Neuronal stem cell (in vitro differentiated cells): ENCODE measurements around the gene RNU6-9.
"Not testable (repeated sequence)": the region's sequence is repeated elsewhere in the genome, so short reads cannot be mapped to it uniquely, and the experiment has no call there.

Experiments
- DNase-seq: peaks from one replicate; pipeline ENCODE4 v3.0.0-alpha.2; 2013; ENCODE audit warnings: low spot score
- H2AFZ ChIP-seq: one replicate; pipeline ENCODE4 v1.6.1; 2013; ENCODE audit warnings: mild to moderate bottlenecking, low read length, inconsistent platforms
- H2AK5ac ChIP-seq: 2 replicates; pipeline ENCODE4 v1.6.1; 2013; ENCODE audit warnings: low read depth, mild to moderate bottlenecking, inconsistent platforms, low read length, moderate library complexity, mixed read lengths
- H2BK120ac ChIP-seq: 2 replicates; pipeline ENCODE4 v1.6.1; 2013; ENCODE audit warnings: low read depth, mild to moderate bottlenecking, inconsistent platforms, low read length, moderate library complexity, mixed read lengths
- H2BK12ac ChIP-seq: one replicate; pipeline ENCODE4 v1.6.1; 2013; ENCODE audit warnings: low read length, inconsistent platforms
- H2BK15ac ChIP-seq: 2 replicates; pipeline ENCODE4 v1.6.1; 2013; ENCODE audit warnings: mild to moderate bottlenecking, low read length, inconsistent platforms, mixed read lengths
- H2BK5ac ChIP-seq: one replicate; pipeline ENCODE4 v1.6.1; 2013; ENCODE audit warnings: inconsistent platforms, mild to moderate bottlenecking, low read length, moderate library complexity
- H3K14ac ChIP-seq: one replicate; pipeline ENCODE4 v1.6.1; 2013; ENCODE audit warnings: low read length, inconsistent platforms
- H3K18ac ChIP-seq: 2 replicates; pipeline ENCODE4 v1.6.1; 2013; ENCODE audit warnings: low read length, inconsistent platforms
- H3K23ac ChIP-seq: 2 replicates; pipeline ENCODE4 v1.6.1; 2013; ENCODE audit warnings: low read depth, mild to moderate bottlenecking, mixed read lengths, low read length, inconsistent platforms; ENCODE audit not compliant: poor library complexity
- H3K27ac ChIP-seq: replicated peaks from 3 replicates; pipeline ENCODE4 v1.5.1; 2013; ENCODE audit warnings: low read length, inconsistent platforms
- H3K27me3 ChIP-seq, 3 experiments: 2 replicates each; pipeline ENCODE4 v1.6.1; 2013; ENCODE audit warnings: low read length in 3 of 3, mild to moderate bottlenecking in 2 of 3, inconsistent platforms in 1 of 3, low read depth in 1 of 3, mixed read lengths in 1 of 3, moderate library complexity in 1 of 3; ENCODE audit not compliant: control insufficient read depth in 3 of 3, insufficient read depth in 3 of 3
- H3K36me3 ChIP-seq, 2 donors: replicated peaks in 1 of 2; 2 replicates each; pipeline ENCODE4 v1.6.1; 2013; ENCODE audit warnings: low read length in 2 of 2; ENCODE audit not compliant: control insufficient read depth in 2 of 2, insufficient read depth in 2 of 2
- H3K4ac ChIP-seq: 2 replicates; pipeline ENCODE4 v1.6.1; 2013; ENCODE audit warnings: inconsistent platforms, mild to moderate bottlenecking, low read length, moderate library complexity
- H3K4me1 ChIP-seq, 2 donors: 1 replicate in 1 of 2; 2 replicates in 1 of 2; pipeline ENCODE4 v1.6.1; 2013; ENCODE audit warnings: low read length in 2 of 2, low read depth in 1 of 2; ENCODE audit not compliant: control insufficient read depth in 2 of 2, insufficient read depth in 1 of 2
- H3K4me2 ChIP-seq: one replicate; pipeline ENCODE4 v1.6.1; 2013; ENCODE audit warnings: mild to moderate bottlenecking, low read length, inconsistent platforms; ENCODE audit not compliant: insufficient read depth, poor library complexity, severe bottlenecking
- H3K4me3 ChIP-seq, 2 donors: 2 replicates each; pipeline ENCODE4 v1.5.1; 2013; ENCODE audit warnings: low read length in 2 of 2, mild to moderate bottlenecking in 2 of 2, inconsistent platforms in 1 of 2, moderate library complexity in 1 of 2
- H3K79me1 ChIP-seq: one replicate; pipeline ENCODE4 v1.6.1; 2013; ENCODE audit warnings: low read depth, mild to moderate bottlenecking, inconsistent platforms, low read length, moderate library complexity
- H3K9ac ChIP-seq: one replicate; pipeline ENCODE4 v1.6.1; 2013; ENCODE audit warnings: mild to moderate bottlenecking, low read depth, low read length, inconsistent platforms; ENCODE audit not compliant: poor library complexity
- H3K9me3 ChIP-seq, 2 donors: replicated peaks in 1 of 2; 2 replicates each; pipeline versions ENCODE3 to v1.6.1; 2013; ENCODE audit warnings: low read length in 2 of 2, mild to moderate bottlenecking in 2 of 2, inconsistent platforms in 1 of 2, low read depth in 1 of 2, mixed read lengths in 1 of 2, moderate library complexity in 1 of 2; ENCODE audit not compliant: control insufficient read depth in 2 of 2, insufficient read depth in 1 of 2
- H4K8ac ChIP-seq: one replicate; pipeline ENCODE4 v1.6.1; 2013; ENCODE audit warnings: low read depth, mild to moderate bottlenecking, inconsistent platforms, low read length, moderate library complexity
- H4K91ac ChIP-seq: one replicate; pipeline ENCODE4 v1.6.1; 2013; ENCODE audit warnings: low read length, low read depth, mild to moderate bottlenecking, inconsistent platforms; ENCODE audit not compliant: poor library complexity
- WGBS, 2 donors: extraction: QIAGEN DNeasy Blood & Tissue Kit; methylation state at CpG; one replicate each; pipeline ENCODE4 v1.1.7; 2013; ENCODE audit warnings: missing lambda C conversion rate in 2 of 2, mixed read lengths in 1 of 2; ENCODE audit not compliant: insufficient read length in 2 of 2, insufficient replicate concordance in 1 of 2; ENCODE audit errors: extremely low coverage in 2 of 2; 5-methylcytosine and 5-hydroxymethylcytosine counted together

The RNU6-9 gene

DNA sequence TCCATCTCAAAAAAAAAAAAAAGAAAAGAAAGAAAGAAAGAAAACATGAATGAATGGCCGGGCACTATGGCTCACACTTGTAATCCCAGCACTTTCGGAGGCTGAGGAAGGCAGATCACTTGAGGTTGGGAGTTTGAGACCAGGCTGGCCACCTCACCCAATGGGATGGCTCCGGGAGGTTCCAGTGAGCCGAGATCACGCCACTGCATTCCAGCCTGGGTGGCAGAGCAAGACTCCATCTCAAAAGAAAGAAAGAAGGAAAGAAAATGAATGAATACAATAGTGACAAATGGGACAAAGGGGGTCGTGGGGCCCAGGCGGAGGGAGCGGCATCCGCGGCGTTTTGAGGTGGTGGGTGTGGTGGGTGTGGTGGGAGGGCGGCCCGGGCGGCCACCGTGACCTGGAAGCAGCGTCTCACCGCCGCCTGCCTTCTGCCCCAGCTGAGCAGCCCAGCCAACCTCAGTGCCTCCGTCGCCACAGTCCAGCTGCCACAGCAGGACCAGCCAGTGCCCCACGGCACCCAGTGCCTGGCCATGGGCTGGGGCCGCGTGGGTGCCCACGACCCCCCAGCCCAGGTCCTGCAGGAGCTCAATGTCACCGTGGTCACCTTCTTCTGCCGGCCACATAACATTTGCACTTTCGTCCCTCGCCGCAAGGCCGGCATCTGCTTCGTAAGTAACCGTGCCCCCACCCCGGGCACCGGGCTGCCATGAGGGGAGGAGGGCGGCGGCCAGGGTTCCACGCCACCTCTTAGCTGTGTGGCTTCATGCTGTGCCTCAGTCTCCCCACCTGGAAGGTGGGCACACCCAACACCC lies 47.4 kb upstream of the RNU6-9 start:
- no peak overlapping the region for H3K23ac ChIP-seq
- H3K9ac ChIP-seq = peak overlapping the region; percentile 50
- WGBS, 2 donors = no CpG with 5 or more reads among the region's 37 CpGs
- H3K27me3 ChIP-seq = peaks cover 0 to 51% (median 13%) of the 10 kb centered on the region in 3 experiments
- peak overlapping the region; percentile 97 for H2BK12ac ChIP-seq
- H3K4me2 ChIP-seq = no peak overlapping the region
- no peak overlapping the region for H2BK120ac ChIP-seq
- H3K9me3 ChIP-seq = no peaks in the 10 kb centered on the region
- H2BK5ac ChIP-seq = no peak overlapping the region
- H2BK15ac ChIP-seq = peak overlapping the region; percentile 93
- no peak overlapping the region for H4K91ac ChIP-seq
- H3K14ac ChIP-seq = no peak overlapping the region
- H3K18ac ChIP-seq = peak overlapping the region; percentile 91
- no peak overlapping the region for H3K27ac ChIP-seq
- H4K8ac ChIP-seq = no peak overlapping the region
- H3K4ac ChIP-seq = no peak overlapping the region
- no peak overlapping the region for H3K4me3 ChIP-seq
- peaks cover 12 to 13% of the 10 kb centered on the region in 2 donors for H3K4me1 ChIP-seq
- no peak overlapping the region for H2AFZ ChIP-seq
- H2AK5ac ChIP-seq = peak overlapping the region; percentile 99
- H3K79me1 ChIP-seq = peaks cover 2% of the 10 kb centered on the region
- no peaks in the 10 kb centered on the region for H3K36me3 ChIP-seq
- DNase-seq = no peak

DNA sequence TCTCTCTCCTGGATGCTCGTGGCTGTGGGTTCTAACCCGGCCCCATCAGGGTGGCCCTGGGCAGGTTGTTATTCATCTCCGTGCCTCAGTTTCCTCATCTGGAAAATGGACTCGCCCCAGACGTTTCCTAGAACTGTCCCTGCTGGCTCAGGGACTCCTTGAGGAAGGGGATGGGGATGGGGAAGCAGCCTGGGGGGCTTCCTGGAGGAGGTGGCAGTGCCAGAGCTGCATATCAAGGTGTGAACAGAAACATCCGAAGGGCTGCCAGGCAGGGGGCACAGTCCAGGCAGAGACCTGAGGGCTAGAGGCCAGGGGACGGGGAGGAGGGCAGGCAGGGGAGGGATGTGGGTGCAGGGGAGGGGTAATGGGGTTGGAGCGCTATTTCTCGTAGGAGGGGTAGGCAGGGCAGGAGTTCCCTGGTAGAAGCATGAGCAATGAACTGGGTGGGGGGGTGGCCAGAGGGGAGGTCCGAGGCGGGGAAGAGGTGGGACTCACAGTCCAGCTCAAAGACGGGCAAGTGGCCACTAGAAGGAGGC lies 44.8 kb upstream of the RNU6-9 start:
- no CpG with 5 or more reads among the region's 12 CpGs for WGBS, 2 donors
- no peak overlapping the region for H3K27ac ChIP-seq
- H3K4ac ChIP-seq = no peak overlapping the region
- H3K4me3 ChIP-seq = no peak overlapping the region
- peaks cover 2% of the 10 kb centered on the region for H3K79me1 ChIP-seq
- no peak overlapping the region for H2BK120ac ChIP-seq
- no peak overlapping the region for H2BK12ac ChIP-seq
- H3K4me2 ChIP-seq = no peak overlapping the region
- H2AK5ac ChIP-seq = peak overlapping the region; percentile 12
- no peak overlapping the region for H2BK5ac ChIP-seq
- H3K18ac ChIP-seq = peak overlapping the region; percentile 57
- H3K14ac ChIP-seq = peak overlapping the region; percentile 38
- peaks cover 0 to 40% (median 8%) of the 10 kb centered on the region in 3 experiments for H3K27me3 ChIP-seq
- no peak overlapping the region for H2AFZ ChIP-seq
- no peaks in the 10 kb centered on the region for H3K36me3 ChIP-seq
- peak overlapping the region; percentile 21 for H3K9ac ChIP-seq
- no peak overlapping the region for H4K91ac ChIP-seq
- H3K4me1 ChIP-seq = peaks cover 9 to 11% of the 10 kb centered on the region in 2 donors
- no peak for DNase-seq
- no peak overlapping the region for H4K8ac ChIP-seq
- no peak overlapping the region for H2BK15ac ChIP-seq
- no peak overlapping the region for H3K23ac ChIP-seq
- no peaks in the 10 kb centered on the region for H3K9me3 ChIP-seq

DNA sequence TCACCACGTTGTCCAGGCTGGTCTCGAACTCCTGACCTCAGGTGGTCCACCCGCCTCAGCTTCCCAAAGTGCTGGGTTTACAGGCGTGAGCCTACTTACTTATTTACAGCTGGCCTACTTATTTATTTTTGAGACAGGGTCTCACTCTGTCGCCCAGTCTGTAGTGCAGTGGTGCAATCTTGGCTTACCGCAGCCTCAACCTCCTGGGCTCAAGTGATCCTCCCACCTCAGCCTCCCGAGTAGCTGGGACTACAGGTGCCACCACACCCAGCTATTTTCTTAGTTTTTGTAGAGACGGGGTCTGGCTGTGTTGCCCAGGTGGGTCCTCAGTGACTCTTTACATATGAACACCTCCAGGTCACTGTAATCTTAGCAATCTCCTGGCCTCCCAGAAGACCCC lies 44.1 kb upstream of the RNU6-9 start:
- not testable (repeated sequence) for H2BK15ac ChIP-seq, H3K9ac ChIP-seq, H2AFZ ChIP-seq, DNase-seq, H2BK5ac ChIP-seq, H4K8ac ChIP-seq, H3K27ac ChIP-seq, H4K91ac ChIP-seq, H3K18ac ChIP-seq, H3K4me1 ChIP-seq, H3K9me3 ChIP-seq, H3K4me2 ChIP-seq, H2AK5ac ChIP-seq, H3K79me1 ChIP-seq, H3K23ac ChIP-seq, H2BK120ac ChIP-seq, H3K4me3 ChIP-seq, H3K4ac ChIP-seq, H2BK12ac ChIP-seq, H3K14ac ChIP-seq, H3K36me3 ChIP-seq
- peaks cover 0 to 35% (median 3%) of the 10 kb centered on the region in 3 experiments for H3K27me3 ChIP-seq
- WGBS, 2 donors = no CpG with 5 or more reads among the region's 8 CpGs

GRCh38 chr19:850221-850978 lies 42.9 kb upstream of the RNU6-9 start:
- Histone ChIP-seq H3K4ac (peak overlapping the region; percentile 95), H3K9me3 (no peaks in the 10 kb centered on the region), H3K9ac (peak overlapping the region; percentile 21), H3K18ac (peak overlapping the region; percentile 74), H3K27me3 (peaks cover 0 to 28% (median 0%) of the 10 kb centered on the region in 3 experiments), H3K4me3 (no peak overlapping the region), H2BK120ac (no peak overlapping the region), H2BK15ac (peak overlapping the region; percentile 94), H2BK12ac (peak overlapping the region; percentile 73), H3K36me3 (no peaks in the 10 kb centered on the region), H4K8ac (peak overlapping the region; percentile 43), H3K14ac (peak overlapping the region; percentile 71), H3K27ac (no peak overlapping the region), H2AK5ac (peak overlapping the region; percentile 84), H2BK5ac (peak overlapping the region; percentile 13), H3K79me1 (peaks cover 2% of the 10 kb centered on the region), H3K23ac (peak overlapping the region; percentile 55), H3K4me2 (no peak overlapping the region), H3K4me1 (peaks cover 5 to 9% of the 10 kb centered on the region in 2 donors), H4K91ac (no peak overlapping the region), H2AFZ (peak overlapping the region; percentile 86)
- no CpG with 5 or more reads among the region's 28 CpGs for WGBS, 2 donors
- DNase-seq = no peak
